ENCODE results near the gene SLC30A10. TPM values are rescaled to one million over a fixed set of nuclear protein-coding genes. Genes with fewer than 3 reads are reported as not detected.
"Not testable (repeated sequence)": the region's sequence is repeated elsewhere in the genome, so short reads cannot be mapped to it uniquely, and the experiment has no call there.

The SLC30A10 gene
- polyA plus RNA-seq, 1 experiment = not detected

DNA sequence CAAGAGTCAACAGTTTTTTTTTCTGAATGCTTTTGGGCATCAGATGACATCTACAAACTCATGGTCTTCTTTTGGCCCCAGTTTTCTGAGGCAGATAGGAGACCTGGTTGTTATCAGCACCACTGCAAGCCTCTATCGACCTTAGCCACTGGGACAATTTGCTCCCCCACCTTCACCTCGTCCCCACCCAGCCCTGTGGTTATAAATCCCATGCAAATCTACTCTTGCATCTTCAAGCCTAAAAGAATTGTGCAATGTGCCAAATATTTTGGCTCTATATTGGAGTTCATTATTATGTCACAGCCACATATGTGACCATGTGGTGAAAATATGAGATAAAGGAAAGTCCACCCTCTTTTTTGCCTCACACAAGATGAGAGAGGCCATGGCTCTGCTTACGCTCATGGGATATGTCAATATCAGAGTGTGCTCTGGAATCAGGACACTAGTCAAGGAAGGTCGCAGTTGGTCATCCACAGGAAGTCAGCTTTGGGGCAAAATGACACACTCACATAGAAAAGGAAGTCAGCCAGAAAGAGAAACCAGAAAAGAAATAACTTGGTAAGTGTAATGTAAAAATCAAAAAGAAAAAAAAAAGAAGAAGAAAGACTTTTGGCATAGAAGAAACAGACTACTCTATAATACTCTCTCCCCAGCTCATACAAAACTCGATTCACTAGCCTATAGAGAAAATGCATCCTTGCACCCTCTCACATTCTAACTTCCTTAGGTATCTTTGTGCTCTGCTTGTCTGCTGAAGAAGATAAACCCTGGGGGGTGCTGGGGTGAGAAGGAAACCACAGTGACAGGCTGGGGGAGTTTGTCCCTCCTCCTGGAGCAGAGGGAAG lies 21.2 kb downstream of the SLC30A10 start:
- Histone ChIP-seq H3K27ac (ENCODE audit: low read depth, low read length) (no peak overlapping the region), H3K4me3 (ENCODE audit: low read depth, low read length) (no peak overlapping the region), H3K9me3 (ENCODE audit: control insufficient read depth, insufficient read depth, low read length) (no peaks in the 10 kb centered on the region), H3K27me3 (ENCODE audit: control insufficient read depth, insufficient read depth, low read length) (no peaks in the 10 kb centered on the region)
- ChIA-PET CTCF (no interaction called here), POLR2A (no interaction called here)
- TF ChIP-seq CTCF (IDR thresholded peaks at IDR 0.05; ENCODE audit: low read depth, low read length) = no peak
- DNase-seq (ENCODE audit: low read depth, low spot score) = no peak

DNA sequence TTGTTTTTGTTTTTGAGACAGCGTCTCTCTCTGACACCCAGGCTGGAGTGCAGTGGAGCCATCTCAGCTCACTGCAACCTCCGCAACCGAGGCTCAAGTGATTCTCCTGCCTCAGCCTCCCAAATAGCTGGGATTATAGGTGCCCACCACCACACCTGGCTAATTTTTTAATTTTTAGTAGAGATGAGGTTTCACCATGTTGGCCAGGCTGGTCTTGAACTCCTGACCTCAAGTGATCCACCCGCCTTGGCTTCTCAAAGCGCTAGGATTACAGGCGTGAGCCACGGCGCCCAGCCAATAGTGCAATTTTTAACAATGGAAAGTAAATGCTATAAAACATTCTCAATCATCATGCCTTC lies 21.8 kb downstream of the SLC30A10 start:
- POLR2A ChIA-PET; H3K27me3 ChIP-seq (ENCODE audit: control insufficient read depth, insufficient read depth, low read length); H3K4me3 ChIP-seq (ENCODE audit: low read depth, low read length); H3K9me3 ChIP-seq (ENCODE audit: control insufficient read depth, insufficient read depth, low read length); H3K27ac ChIP-seq (ENCODE audit: low read depth, low read length); DNase-seq (ENCODE audit: low read depth, low spot score); CTCF ChIA-PET: not testable (repeated sequence)

- Histone ChIP-seq H3K9me3 (ENCODE audit: control insufficient read depth, insufficient read depth, low read length) (no peaks in the 10 kb centered on the region), H3K4me3 (ENCODE audit: low read depth, low read length) (no peak overlapping the region), H3K27ac (ENCODE audit: low read depth, low read length) (no peak overlapping the region), H3K27me3 (ENCODE audit: control insufficient read depth, insufficient read depth, low read length) (no peaks in the 10 kb centered on the region)
- no peak for TF ChIP-seq CTCF (IDR thresholded peaks at IDR 0.05; ENCODE audit: low read depth, low read length)
- DNase-seq (ENCODE audit: low read depth, low spot score) = no peak
- ChIA-PET POLR2A (no interaction called here), CTCF (no interaction called here)
These were observed 22.8 kb downstream of the SLC30A10 start for GRCh38 chr1:219905524-219905923.

DNA sequence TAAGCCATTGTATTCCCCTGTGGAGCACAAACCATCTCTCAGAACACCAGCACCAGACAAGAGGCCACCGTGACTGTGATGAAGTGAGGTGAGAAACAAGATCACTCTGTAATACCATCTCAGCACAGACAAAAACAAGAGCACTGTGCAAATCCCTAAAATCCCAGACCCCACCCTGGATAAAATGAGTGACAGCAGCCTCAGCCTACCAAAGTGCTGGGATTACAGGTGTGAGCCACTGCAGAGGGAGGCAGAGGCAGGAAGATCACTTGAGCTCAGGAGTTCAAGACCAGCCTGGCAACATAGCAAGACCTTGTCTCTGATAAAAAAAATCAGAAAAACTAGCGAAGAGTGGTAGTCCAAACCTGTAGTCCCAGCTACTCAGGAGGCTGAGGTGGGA lies 23.4 kb downstream of the SLC30A10 start:
- H3K4me3 ChIP-seq (ENCODE audit: low read depth, low read length) = no peak overlapping the region
- no peak overlapping the region for H3K27ac ChIP-seq (ENCODE audit: low read depth, low read length)
- no peaks in the 10 kb centered on the region for H3K9me3 ChIP-seq (ENCODE audit: control insufficient read depth, insufficient read depth, low read length)
- no peak for DNase-seq (ENCODE audit: low read depth, low spot score)
- H3K27me3 ChIP-seq (ENCODE audit: control insufficient read depth, insufficient read depth, low read length) = no peaks in the 10 kb centered on the region
- CTCF ChIA-PET = no interaction called here
- POLR2A ChIA-PET = no interaction called here
- TF ChIP-seq CTCF (IDR thresholded peaks at IDR 0.05; ENCODE audit: low read depth, low read length) = no peak

GRCh38 chr1:219903353-219903871 lies 24.9 kb downstream of the SLC30A10 start:
- CTCF ChIA-PET = no interaction called here
- H3K27ac ChIP-seq (ENCODE audit: low read depth, low read length) = no peak overlapping the region
- no peak overlapping the region for H3K4me3 ChIP-seq (ENCODE audit: low read depth, low read length)
- H3K9me3 ChIP-seq (ENCODE audit: control insufficient read depth, insufficient read depth, low read length) = no peaks in the 10 kb centered on the region
- no peaks in the 10 kb centered on the region for H3K27me3 ChIP-seq (ENCODE audit: control insufficient read depth, insufficient read depth, low read length)
- no peak for DNase-seq (ENCODE audit: low read depth, low spot score)
- no peak for TF ChIP-seq CTCF (IDR thresholded peaks at IDR 0.05; ENCODE audit: low read depth, low read length)
- POLR2A ChIA-PET = no interaction called here
